Measurements from ENCODE around the gene NEK10. TPM values are rescaled to one million over a fixed set of nuclear protein-coding genes. Genes with fewer than 3 reads are reported as not detected.

Gene NEK10
- total RNA-seq, 1 donor from 2014 or later, result 6.2 TPM

GRCh38 chr3:27105904-27106303, 263.3 kb downstream of the NEK10 start:
- no peak for DNase-seq (ENCODE audit: low spot score)

GRCh38 chr3:27097182-27097581, 272.0 kb downstream of the NEK10 start:
- DNase-seq (ENCODE audit: low spot score), result no peak

- DNase-seq (ENCODE audit: low spot score), result no peak
Measured at GRCh38 chr3:27095553-27096222, 273.5 kb downstream of the NEK10 start.

DNA sequence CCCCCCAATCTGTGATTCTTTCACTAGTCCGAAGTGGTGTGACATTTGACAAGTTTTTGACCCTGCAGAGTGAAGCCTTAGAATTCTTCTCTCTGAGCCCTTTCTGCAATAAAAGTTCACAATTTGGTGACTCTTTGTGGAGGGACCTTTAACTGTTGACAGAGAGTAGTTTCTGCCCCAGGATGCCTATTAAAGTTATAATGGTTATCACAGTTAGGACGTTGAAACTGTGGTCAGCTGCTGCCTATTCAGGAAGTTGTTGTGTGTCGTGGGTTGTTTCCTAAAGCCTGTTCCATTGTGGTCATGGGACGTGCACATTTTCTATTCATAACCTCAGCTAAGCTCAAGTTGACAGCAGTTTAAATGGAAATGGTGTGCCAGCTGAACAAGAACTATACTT, 274.5 kb downstream of the NEK10 start:
- DNase-seq (ENCODE audit: low spot score), result no peak

GRCh38 chr3:27093771-27094170, 275.4 kb downstream of the NEK10 start:
- no peak for DNase-seq (ENCODE audit: low spot score)

DNA sequence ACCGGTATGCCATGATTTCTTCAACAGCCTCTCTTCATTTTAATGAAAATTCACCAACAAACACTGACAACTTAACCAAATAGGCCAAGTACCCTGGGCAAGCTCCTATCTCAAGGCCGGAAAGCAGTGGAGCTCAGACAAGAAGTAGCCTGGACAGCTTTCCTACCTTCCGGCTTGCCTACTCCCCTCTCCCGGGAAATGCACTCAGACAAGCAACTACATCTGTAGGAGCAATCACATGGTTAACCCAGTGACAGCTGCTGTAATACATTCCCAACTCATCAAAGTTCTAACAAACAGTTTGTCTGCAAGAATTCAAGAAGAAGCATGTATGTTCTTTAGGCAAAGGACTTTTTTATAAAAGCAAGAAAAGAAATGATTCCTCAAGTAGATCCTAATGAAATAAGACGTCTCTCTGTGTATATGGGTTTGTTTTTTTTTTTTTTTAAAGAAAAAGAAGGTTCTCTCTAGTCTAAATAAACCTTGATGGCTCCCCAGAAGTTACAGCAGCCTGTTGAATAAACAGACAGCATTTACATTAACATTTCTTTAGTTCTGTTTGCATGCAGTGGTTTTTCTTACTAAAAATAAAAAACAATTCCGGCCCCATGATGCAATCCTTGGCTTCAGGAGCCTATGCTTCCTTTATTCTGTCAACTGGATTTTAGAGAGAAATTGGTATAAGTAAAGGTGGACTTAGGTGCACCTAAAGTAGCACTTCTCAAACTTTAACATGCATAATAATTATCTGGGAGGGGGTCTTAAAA, 278.7 kb downstream of the NEK10 start:
- DNase-seq (ENCODE audit: low spot score), result no peak

- DNase-seq (ENCODE audit: low spot score), result no peak
Measured at GRCh38 chr3:27089645-27090044, 279.5 kb downstream of the NEK10 start.

- DNase-seq (ENCODE audit: low spot score), result no peak
Measured at GRCh38 chr3:27089068-27089467, 280.1 kb downstream of the NEK10 start.

GRCh38 chr3:27085829-27086730, 283.1 kb downstream of the NEK10 start:
- DNase-seq (ENCODE audit: low spot score), result no peak

DNA sequence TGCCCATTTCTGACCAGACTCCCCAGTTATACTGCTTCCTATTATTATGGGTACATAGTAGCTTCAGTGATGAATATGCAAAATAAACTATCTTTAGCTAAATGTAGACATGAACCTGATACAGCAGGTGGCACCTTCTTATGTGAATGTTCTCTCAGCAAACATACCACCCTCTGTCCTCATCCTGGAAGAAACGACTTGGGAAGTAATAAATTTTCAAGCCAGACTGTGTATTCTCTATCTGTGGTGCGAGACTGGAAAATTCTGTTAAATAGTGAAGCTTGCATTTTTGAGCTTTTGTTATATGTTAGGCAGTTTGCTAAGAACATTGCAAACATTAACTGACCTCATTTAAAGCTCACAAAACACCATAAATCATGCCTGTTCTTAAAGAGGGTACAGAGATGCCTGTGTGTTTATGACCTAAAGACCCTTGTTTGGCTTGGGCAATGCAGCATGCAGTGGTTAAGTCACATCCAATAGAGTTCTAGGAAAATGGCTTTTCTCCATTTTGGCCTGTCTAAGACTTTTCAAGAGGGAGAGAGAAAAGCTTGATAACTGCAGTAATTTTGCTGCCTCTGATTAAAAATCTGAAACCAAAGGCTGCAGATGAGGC, 287.1 kb downstream of the NEK10 start:
- DNase-seq (ENCODE audit: low spot score), result no peak

DNA sequence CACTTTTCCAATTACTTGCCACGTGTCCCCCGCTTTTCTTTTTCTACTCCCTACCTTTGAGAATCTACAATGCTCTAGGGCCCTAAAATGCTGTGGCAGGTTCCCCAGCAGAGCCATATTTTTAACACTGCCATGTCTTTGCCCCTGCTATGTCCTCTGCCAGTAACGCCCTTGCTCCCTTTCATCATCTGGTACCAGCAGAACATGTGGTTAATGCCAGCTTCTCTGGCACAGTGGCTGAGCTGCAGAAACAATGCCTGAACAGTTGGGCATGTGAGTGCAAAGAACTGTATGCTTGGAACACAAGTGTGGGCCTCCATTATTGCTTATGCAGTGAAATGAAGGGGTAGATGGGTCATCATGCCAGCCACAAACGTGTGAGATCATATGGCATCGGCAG, 287.6 kb downstream of the NEK10 start:
- no peak for DNase-seq (ENCODE audit: low spot score)

GRCh38 chr3:27080258-27080525, 289.0 kb downstream of the NEK10 start:
- no peak for DNase-seq (ENCODE audit: low spot score)

- DNase-seq (ENCODE audit: low spot score), result no peak
Measured at GRCh38 chr3:27079427-27080257, 289.5 kb downstream of the NEK10 start.

- DNase-seq (ENCODE audit: low spot score), result no peak
Measured at GRCh38 chr3:27078246-27078913, 290.8 kb downstream of the NEK10 start.

GRCh38 chr3:27076815-27077630, 292.2 kb downstream of the NEK10 start:
- DNase-seq (ENCODE audit: low spot score), result no peak

DNA sequence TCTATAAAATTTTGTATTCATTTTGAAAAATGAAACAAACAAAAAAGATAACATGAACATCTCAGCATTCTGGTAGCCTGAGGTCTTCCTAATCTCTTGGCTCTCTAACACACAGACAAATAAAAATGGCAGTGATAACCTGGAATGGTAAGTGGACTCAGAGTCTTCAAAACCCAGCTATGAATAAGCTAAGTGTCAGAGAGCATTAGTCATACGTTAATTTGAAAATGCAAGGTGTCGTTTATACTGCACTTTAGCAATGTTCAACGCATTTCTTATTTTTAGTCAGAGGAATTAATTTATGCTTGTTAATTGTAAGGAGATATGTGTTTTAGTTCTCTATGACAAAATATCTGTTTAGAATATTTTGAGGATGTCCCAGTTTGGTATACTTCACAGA, 294.3 kb downstream of the NEK10 start:
- DNase-seq (ENCODE audit: low spot score), result no peak

GRCh38 chr3:27073912-27074311, 295.3 kb downstream of the NEK10 start:
- DNase-seq (ENCODE audit: low spot score), result no peak

DNA sequence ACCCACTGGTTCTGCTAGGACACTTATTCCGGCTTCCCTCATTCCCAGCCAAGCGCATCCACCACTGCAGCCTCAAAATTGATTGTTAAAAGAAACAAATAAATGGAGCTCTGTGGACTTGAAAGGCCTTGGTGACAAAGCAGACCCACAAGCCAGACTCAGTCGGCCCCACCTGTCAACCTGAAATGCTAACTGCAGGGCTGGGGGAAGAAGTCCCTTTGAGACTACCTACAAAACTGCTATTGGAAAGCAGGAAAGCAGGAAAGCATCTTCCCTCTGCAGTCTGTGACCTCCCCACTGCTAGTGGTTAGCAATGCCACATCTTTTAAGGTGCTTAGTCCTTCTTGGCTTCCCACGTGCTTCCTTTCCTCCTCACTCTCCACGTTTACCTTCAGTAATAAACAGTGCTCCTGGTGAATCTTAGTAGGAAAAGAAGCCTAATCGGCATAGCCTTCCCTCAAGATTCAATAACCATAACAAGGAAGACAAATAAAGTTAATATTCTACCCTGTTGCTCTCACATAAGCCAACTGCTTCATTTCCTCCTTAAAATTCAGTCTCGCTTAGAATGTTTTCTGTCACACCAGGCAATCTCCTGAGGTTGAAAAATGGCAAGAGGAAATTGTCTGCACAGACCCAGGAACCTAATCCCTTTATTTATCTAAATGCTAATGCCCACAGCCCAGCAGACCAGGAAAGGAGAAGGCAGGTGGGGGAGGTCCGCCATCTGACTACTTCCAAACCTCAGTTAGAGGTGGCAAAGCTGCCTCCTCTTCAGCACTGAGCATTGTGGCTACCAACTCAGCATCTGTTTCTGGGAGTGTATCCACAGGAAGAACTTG, 296.2 kb downstream of the NEK10 start:
- no peak for DNase-seq (ENCODE audit: low spot score)

DNA sequence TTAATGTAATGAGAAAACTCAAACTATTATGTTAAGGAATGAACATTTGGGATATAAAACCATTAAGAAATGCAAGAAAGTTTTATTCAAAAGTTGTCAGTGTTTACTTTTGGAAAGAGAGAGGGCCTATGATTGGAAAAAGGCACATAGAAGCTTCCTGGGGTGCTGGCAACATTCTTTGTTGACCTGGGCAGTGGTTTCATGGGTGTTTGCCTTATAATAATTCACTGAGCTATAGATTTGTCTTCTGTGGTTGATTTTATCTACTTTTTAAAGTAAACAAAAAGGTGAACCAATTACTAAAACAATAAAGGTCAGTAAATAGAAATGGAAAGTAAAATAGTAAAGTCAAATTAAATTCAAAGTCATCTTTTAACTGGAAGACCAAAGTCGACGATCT, 308.8 kb downstream of the NEK10 start:
- no peak for DNase-seq (ENCODE audit: low spot score)
